ENCODE results near the gene ASCC1. TPM values are rescaled to one million over a fixed set of nuclear protein-coding genes. Genes with fewer than 3 reads are reported as not detected.

The ASCC1 gene
- total RNA-seq, 1 donor from 2014 or later, result 33.9 TPM

DNA sequence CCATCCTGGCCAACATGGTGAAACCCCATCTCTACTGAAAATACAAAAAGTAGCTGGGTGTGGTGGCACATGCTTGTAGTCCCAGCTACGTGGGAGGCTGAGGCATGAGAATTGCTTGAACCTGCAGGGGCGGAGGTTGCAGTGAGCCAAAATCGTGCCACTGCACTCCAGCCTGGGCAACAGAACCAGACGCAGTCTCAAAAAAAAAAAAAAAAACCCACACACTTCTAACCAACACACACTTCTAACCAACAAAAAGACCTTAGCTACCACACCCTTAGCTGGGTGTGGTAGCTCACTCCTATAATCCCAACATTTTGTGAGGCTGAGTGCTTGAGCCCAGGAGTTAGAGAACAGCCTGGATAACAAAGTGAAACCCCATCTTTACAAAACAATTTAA, 93.9 kb downstream of the ASCC1 start:
- Histone ChIP-seq H3K27ac (ENCODE audit: low read depth, low read length) (no peak overlapping the region), H3K4me1 (ENCODE audit: insufficient read depth, low read length) (peaks cover 7% of the 10 kb centered on the region), H3K9ac (ENCODE audit: low read length) (no peak overlapping the region), H3K4me3 (ENCODE audit: insufficient read depth, low read depth, low read length) (no peak overlapping the region), H2AFZ (ENCODE audit: low read depth, low read length) (no peak overlapping the region), H3K4me2 (ENCODE audit: low read length) (no peak overlapping the region), H3K36me3 (ENCODE audit: insufficient read depth, low read length) (no peaks in the 10 kb centered on the region), H3K27me3 (ENCODE audit: insufficient read depth, low read length) (no peaks in the 10 kb centered on the region), H3K79me2 (ENCODE audit: insufficient read depth, low read length) (no peaks in the 10 kb centered on the region), H4K20me1 (ENCODE audit: insufficient read depth, low read length) (no peaks in the 10 kb centered on the region), H3K9me3 (ENCODE audit: insufficient read depth, low read depth, low read length) (no peaks in the 10 kb centered on the region)
- no peak overlapping the region for H3K4me3 Mint-ChIP-seq (ENCODE audit: unreplicated experiment)
- H3K4me1 Mint-ChIP-seq (ENCODE audit: low read depth, unreplicated experiment), result peaks cover 12% of the 10 kb centered on the region
- no peaks in the 10 kb centered on the region for H3K27me3 Mint-ChIP-seq (ENCODE audit: low read depth, unreplicated experiment)
- no peak overlapping the region for H3K27ac Mint-ChIP-seq (ENCODE audit: unreplicated experiment)
- FAIRE-seq, result no peak
- no peak for DNase-seq (ENCODE audit: low read depth)
- TF ChIP-seq, protein P1, sequence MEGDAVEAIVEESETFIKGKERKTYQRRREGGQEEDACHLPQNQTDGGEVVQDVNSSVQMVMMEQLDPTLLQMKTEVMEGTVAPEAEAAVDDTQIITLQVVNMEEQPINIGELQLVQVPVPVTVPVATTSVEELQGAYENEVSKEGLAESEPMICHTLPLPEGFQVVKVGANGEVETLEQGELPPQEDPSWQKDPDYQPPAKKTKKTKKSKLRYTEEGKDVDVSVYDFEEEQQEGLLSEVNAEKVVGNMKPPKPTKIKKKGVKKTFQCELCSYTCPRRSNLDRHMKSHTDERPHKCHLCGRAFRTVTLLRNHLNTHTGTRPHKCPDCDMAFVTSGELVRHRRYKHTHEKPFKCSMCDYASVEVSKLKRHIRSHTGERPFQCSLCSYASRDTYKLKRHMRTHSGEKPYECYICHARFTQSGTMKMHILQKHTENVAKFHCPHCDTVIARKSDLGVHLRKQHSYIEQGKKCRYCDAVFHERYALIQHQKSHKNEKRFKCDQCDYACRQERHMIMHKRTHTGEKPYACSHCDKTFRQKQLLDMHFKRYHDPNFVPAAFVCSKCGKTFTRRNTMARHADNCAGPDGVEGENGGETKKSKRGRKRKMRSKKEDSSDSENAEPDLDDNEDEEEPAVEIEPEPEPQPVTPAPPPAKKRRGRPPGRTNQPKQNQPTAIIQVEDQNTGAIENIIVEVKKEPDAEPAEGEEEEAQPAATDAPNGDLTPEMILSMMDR (IDR thresholded peaks at IDR 0.05; ENCODE audit: insufficient read depth, low read depth, low read length), result no peak
- TF ChIP-seq EZH2 (IDR thresholded peaks at IDR 0.05; ENCODE audit: insufficient read depth, low read length), result no peak
- H3K36me3 Mint-ChIP-seq (ENCODE audit: low read depth, unreplicated experiment), result peaks cover 7% of the 10 kb centered on the region
- peaks cover 4% of the 10 kb centered on the region for H3K9me3 Mint-ChIP-seq (ENCODE audit: unreplicated experiment)

DNA sequence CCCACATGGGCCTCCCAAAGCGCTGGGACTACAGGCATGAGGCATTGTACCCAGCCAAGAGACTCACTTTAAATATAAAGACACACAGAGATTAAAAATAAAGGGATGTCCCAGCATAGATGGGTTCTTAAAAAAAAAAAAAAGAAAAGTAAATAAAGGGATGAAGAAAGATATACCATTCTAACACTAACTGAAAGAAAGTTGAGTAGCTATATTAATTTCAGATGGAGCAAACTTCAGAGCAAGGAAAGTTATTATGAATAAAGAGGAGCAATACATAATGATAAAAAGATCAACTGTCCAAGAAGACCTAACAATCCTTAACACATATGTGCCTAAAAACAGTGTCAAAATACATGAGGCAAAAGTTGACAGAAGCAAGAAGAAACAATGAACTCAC, 94.7 kb downstream of the ASCC1 start:
- peaks cover 7% of the 10 kb centered on the region for H3K4me1 ChIP-seq (ENCODE audit: insufficient read depth, low read length)
- no peaks in the 10 kb centered on the region for H3K9me3 ChIP-seq (ENCODE audit: insufficient read depth, low read depth, low read length)
- Mint-ChIP-seq H3K4me1 (ENCODE audit: low read depth, unreplicated experiment) (peaks cover 10% of the 10 kb centered on the region), H3K36me3 (ENCODE audit: low read depth, unreplicated experiment) (peaks cover 9% of the 10 kb centered on the region), H3K9me3 (ENCODE audit: unreplicated experiment) (peaks cover 4% of the 10 kb centered on the region), H3K27ac (ENCODE audit: unreplicated experiment) (no peak overlapping the region), H3K4me3 (ENCODE audit: unreplicated experiment) (no peak overlapping the region), H3K27me3 (ENCODE audit: low read depth, unreplicated experiment) (no peaks in the 10 kb centered on the region)
- DNase-seq (ENCODE audit: low read depth) (no peak), FAIRE-seq (no peak)
- no peaks in the 10 kb centered on the region for H3K36me3 ChIP-seq (ENCODE audit: insufficient read depth, low read length)
- no peak for TF ChIP-seq EZH2 (IDR thresholded peaks at IDR 0.05; ENCODE audit: insufficient read depth, low read length)
- TF ChIP-seq, protein P1 (IDR thresholded peaks at IDR 0.05; ENCODE audit: insufficient read depth, low read depth, low read length), result no peak
- H3K4me3 ChIP-seq (ENCODE audit: insufficient read depth, low read depth, low read length), result no peak overlapping the region
- no peaks in the 10 kb centered on the region for H4K20me1 ChIP-seq (ENCODE audit: insufficient read depth, low read length)
- H3K27ac ChIP-seq (ENCODE audit: low read depth, low read length), result no peak overlapping the region
- no peak overlapping the region for H2AFZ ChIP-seq (ENCODE audit: low read depth, low read length)
- no peaks in the 10 kb centered on the region for H3K79me2 ChIP-seq (ENCODE audit: insufficient read depth, low read length)
- H3K4me2 ChIP-seq (ENCODE audit: low read length), result no peak overlapping the region
- no peaks in the 10 kb centered on the region for H3K27me3 ChIP-seq (ENCODE audit: insufficient read depth, low read length)
- H3K9ac ChIP-seq (ENCODE audit: low read length), result no peak overlapping the region

DNA sequence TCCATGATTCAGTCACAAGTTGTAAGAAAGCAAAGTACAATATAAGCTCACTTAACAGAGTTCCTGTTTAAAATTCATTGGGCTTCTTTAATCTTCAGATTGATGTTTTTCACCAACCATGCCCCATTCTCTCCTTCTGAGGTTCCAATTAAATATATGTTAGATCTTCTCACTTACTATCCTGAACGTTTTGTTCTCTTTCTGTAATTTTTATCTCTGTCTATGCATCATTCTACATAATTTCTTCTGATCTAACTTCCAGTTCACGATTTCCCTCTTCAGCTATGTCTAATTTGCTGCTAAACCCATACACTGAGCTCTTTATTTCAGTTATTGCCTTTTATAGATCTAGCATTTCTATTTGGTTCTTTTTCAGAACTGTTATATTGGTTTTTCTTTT, 99.7 kb downstream of the ASCC1 start:
- H3K4me3 Mint-ChIP-seq (ENCODE audit: unreplicated experiment), result no peak overlapping the region
- H3K9me3 ChIP-seq (ENCODE audit: insufficient read depth, low read depth, low read length), result no peaks in the 10 kb centered on the region

More for the DNA sequence above, 99.7 kb downstream of the ASCC1 start:
- Histone ChIP-seq H3K4me2 (ENCODE audit: low read length) (no peak overlapping the region), H3K27ac (ENCODE audit: low read depth, low read length) (no peak overlapping the region), H3K79me2 (ENCODE audit: insufficient read depth, low read length) (no peaks in the 10 kb centered on the region), H2AFZ (ENCODE audit: low read depth, low read length) (no peak overlapping the region), H3K27me3 (ENCODE audit: insufficient read depth, low read length) (no peaks in the 10 kb centered on the region), H3K4me3 (ENCODE audit: insufficient read depth, low read depth, low read length) (no peak overlapping the region), H3K9ac (ENCODE audit: low read length) (no peak overlapping the region), H3K4me1 (ENCODE audit: insufficient read depth, low read length) (no peaks in the 10 kb centered on the region), H4K20me1 (ENCODE audit: insufficient read depth, low read length) (no peaks in the 10 kb centered on the region), H3K36me3 (ENCODE audit: insufficient read depth, low read length) (no peaks in the 10 kb centered on the region)
- TF ChIP-seq EZH2 (IDR thresholded peaks at IDR 0.05; ENCODE audit: insufficient read depth, low read length), result no peak
- TF ChIP-seq, protein P1 (IDR thresholded peaks at IDR 0.05; ENCODE audit: insufficient read depth, low read depth, low read length), result no peak
- H3K27me3 Mint-ChIP-seq (ENCODE audit: low read depth, unreplicated experiment), result no peaks in the 10 kb centered on the region
- FAIRE-seq (no peak), DNase-seq (ENCODE audit: low read depth) (no peak)
- no peaks in the 10 kb centered on the region for H3K4me1 Mint-ChIP-seq (ENCODE audit: low read depth, unreplicated experiment)
- peaks cover 4% of the 10 kb centered on the region for H3K9me3 Mint-ChIP-seq (ENCODE audit: unreplicated experiment)
- H3K27ac Mint-ChIP-seq (ENCODE audit: unreplicated experiment), result no peak overlapping the region
- H3K36me3 Mint-ChIP-seq (ENCODE audit: low read depth, unreplicated experiment), result peaks cover 20% of the 10 kb centered on the region
